ENCODE data around the gene KCNQ1. TPM values are rescaled to one million over a fixed set of nuclear protein-coding genes. Genes with fewer than 3 reads are reported as not detected.

KCNQ1 gene
- total and polyA plus RNA-seq, 2 of the 13 experiments (the other 11 are each of a cell fraction or from before 2014, with no cell fraction given), result 0.02 to 0.08 TPM

DNA sequence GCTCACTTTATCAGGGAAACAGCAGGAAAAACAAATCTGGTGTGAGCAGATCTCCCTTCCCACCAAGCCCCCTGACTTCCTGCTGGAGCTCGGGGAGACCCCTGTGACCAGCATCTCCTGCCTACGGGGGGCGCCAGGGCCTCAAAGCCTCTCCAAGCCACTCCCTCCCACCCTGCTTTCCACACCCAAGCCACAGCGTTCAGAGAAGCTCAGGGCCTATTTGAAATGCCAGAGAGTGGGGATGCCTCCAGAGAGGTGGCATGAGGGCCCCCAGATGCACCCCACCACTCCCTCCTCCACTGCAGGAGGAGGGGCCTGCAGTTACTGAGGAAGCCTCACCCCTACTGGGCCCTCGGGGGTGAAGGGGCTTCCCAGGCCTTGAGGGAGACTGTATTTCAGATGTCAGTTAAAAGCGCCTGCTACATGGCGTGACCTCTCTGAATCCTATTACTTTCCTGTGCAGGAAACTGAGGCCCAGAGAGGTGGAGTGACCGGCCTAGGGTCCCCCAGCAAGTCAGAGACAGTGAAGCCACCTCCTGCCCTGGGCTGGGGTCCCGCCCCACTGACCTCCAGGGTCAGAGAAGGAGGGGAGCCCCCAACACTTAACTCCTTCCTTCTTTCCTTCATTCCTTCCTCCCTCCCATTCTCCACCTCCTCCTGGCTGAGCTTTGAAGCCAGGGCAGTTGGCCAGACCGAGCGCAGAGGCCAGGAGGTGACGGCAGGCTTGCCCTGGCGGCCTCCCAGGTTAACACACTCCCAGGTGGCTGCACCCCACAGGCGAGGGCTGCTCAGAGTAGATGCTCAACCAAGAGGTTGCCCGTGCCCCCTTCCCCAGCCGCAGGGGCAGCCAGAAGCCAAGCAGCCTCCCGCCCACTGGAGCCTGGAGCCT lies 446.8 kb downstream of the KCNQ1 start (continued):
- TF ChIP-seq, protein P1, sequence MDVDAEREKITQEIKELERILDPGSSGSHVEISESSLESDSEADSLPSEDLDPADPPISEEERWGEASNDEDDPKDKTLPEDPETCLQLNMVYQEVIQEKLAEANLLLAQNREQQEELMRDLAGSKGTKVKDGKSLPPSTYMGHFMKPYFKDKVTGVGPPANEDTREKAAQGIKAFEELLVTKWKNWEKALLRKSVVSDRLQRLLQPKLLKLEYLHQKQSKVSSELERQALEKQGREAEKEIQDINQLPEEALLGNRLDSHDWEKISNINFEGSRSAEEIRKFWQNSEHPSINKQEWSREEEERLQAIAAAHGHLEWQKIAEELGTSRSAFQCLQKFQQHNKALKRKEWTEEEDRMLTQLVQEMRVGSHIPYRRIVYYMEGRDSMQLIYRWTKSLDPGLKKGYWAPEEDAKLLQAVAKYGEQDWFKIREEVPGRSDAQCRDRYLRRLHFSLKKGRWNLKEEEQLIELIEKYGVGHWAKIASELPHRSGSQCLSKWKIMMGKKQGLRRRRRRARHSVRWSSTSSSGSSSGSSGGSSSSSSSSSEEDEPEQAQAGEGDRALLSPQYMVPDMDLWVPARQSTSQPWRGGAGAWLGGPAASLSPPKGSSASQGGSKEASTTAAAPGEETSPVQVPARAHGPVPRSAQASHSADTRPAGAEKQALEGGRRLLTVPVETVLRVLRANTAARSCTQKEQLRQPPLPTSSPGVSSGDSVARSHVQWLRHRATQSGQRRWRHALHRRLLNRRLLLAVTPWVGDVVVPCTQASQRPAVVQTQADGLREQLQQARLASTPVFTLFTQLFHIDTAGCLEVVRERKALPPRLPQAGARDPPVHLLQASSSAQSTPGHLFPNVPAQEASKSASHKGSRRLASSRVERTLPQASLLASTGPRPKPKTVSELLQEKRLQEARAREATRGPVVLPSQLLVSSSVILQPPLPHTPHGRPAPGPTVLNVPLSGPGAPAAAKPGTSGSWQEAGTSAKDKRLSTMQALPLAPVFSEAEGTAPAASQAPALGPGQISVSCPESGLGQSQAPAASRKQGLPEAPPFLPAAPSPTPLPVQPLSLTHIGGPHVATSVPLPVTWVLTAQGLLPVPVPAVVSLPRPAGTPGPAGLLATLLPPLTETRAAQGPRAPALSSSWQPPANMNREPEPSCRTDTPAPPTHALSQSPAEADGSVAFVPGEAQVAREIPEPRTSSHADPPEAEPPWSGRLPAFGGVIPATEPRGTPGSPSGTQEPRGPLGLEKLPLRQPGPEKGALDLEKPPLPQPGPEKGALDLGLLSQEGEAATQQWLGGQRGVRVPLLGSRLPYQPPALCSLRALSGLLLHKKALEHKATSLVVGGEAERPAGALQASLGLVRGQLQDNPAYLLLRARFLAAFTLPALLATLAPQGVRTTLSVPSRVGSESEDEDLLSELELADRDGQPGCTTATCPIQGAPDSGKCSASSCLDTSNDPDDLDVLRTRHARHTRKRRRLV (CRISPR knock-in tag; IDR thresholded peaks at IDR 0.05), result no peak
- TF ChIP-seq KAT7 (CRISPR knock-in tag; IDR thresholded peaks at IDR 0.05; ENCODE audit: borderline replicate concordance), result no peak
- no peak for TF ChIP-seq GPN1 (CRISPR knock-in tag; IDR thresholded peaks at IDR 0.05; ENCODE audit: borderline replicate concordance)
- no peak for TF ChIP-seq MAFG (CRISPR knock-in tag; IDR thresholded peaks at IDR 0.05)
- TF ChIP-seq, protein P2, sequence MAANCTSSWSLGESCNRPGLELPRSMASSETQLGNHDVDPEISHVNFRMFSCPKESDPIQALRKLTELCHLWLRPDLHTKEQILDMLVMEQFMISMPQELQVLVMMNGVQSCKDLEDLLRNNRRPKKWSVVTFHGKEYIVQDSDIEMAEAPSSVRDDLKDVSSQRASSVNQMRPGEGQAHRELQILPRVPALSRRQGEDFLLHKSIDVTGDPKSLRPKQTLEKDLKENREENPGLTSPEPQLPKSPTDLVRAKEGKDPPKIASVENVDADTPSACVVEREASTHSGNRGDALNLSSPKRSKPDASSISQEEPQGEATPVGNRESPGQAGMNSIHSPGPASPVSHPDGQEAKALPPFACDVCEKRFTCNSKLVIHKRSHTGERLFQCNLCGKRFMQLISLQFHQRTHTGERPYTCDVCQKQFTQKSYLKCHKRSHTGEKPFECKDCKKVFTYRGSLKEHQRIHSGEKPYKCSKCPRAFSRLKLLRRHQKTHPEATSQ (CRISPR knock-in tag; IDR thresholded peaks at IDR 0.05; ENCODE audit: borderline replicate concordance), result no peak
- TF ChIP-seq, protein P3, sequence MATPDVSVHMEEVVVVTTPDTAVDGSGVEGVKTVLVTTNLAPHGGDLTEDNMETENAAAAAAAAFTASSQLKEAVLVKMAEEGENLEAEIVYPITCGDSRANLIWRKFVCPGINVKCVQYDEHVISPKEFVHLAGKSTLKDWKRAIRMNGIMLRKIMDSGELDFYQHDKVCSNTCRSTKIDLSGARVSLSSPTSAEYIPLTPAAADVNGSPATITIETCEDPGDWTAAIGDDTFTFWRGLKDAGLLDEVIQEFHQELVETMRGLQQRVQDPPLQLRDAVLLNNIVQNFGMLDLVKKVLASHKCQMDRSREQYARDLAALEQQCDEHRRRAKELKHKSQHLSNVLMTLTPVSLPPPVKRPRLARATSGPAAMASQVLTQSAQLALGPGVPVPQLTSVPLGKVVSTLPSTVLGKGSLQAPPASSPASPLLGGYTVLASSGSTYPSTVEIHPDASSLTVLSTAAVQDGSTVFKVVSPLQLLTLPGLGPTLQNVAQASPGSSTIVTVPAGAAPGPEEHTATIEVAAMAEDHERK (CRISPR knock-in tag; IDR thresholded peaks at IDR 0.05; ENCODE audit: low read depth), result no peak
- 0 out of 2 replicates have a peak, but pooled peaks have one; percentile 35 for TF ChIP-seq ZNF205 (CRISPR knock-in tag; IDR thresholded peaks at IDR 0.05)
- TF ChIP-seq MYC (CRISPR knock-in tag; IDR thresholded peaks at IDR 0.05; ENCODE audit: borderline replicate concordance), result no peak
- no peak for TF ChIP-seq ZC3H13 (CRISPR knock-in tag; IDR thresholded peaks at IDR 0.05)
- TF ChIP-seq FOXJ3 (CRISPR knock-in tag; IDR thresholded peaks at IDR 0.05; ENCODE audit: borderline replicate concordance), result no peak
- no peak for TF ChIP-seq REPIN1 (CRISPR knock-in tag; IDR thresholded peaks at IDR 0.05; ENCODE audit: borderline replicate concordance, low read depth)
- peak; percentile 55; the same call in 1 of the 2 replicates for TF ChIP-seq AHR (CRISPR knock-in tag; IDR thresholded peaks at IDR 0.05)
- TF ChIP-seq, protein P4, sequence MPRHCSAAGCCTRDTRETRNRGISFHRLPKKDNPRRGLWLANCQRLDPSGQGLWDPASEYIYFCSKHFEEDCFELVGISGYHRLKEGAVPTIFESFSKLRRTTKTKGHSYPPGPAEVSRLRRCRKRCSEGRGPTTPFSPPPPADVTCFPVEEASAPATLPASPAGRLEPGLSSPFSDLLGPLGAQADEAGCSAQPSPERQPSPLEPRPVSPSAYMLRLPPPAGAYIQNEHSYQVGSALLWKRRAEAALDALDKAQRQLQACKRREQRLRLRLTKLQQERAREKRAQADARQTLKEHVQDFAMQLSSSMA (CRISPR knock-in tag; IDR thresholded peaks at IDR 0.05), result no peak
- TF ChIP-seq, protein P5, sequence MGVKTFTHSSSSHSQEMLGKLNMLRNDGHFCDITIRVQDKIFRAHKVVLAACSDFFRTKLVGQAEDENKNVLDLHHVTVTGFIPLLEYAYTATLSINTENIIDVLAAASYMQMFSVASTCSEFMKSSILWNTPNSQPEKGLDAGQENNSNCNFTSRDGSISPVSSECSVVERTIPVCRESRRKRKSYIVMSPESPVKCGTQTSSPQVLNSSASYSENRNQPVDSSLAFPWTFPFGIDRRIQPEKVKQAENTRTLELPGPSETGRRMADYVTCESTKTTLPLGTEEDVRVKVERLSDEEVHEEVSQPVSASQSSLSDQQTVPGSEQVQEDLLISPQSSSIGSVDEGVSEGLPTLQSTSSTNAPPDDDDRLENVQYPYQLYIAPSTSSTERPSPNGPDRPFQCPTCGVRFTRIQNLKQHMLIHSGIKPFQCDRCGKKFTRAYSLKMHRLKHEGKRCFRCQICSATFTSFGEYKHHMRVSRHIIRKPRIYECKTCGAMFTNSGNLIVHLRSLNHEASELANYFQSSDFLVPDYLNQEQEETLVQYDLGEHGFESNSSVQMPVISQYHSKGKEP (CRISPR knock-in tag; IDR thresholded peaks at IDR 0.05), result no peak

All from HepG2 (cell line).